IPS DF 6.9 (cell line): ENCODE data around the gene CWF19L1.

ENCODE experiments used
- DNase-seq: peaks from one replicate; pipeline ENCODE4 v3.0.0-alpha.2; 2013; ENCODE audit warnings: low read depth, low spot score
- H3K27ac ChIP-seq: one replicate; pipeline ENCODE4 v1.5.1; 2013; ENCODE audit warnings: low read length, control low read depth
- H3K27me3 ChIP-seq: 2 replicates; pipeline ENCODE4 v1.6.1; 2013; ENCODE audit warnings: mild to moderate bottlenecking, low read length; ENCODE audit not compliant: control insufficient read depth, insufficient read depth
- H3K36me3 ChIP-seq: 2 replicates; pipeline ENCODE4 v1.6.1; 2013; ENCODE audit warnings: low read length; ENCODE audit not compliant: control insufficient read depth, insufficient read depth
- H3K4me1 ChIP-seq: 2 replicates; pipeline ENCODE4 v1.6.1; 2013; ENCODE audit warnings: low read length; ENCODE audit not compliant: control insufficient read depth, insufficient read depth
- H3K4me3 ChIP-seq: 2 replicates; pipeline ENCODE4 v1.5.1; 2013; ENCODE audit warnings: mild to moderate bottlenecking, low read length
- H3K9me3 ChIP-seq: 2 replicates; pipeline ENCODE4 v1.6.1; 2013; ENCODE audit warnings: low read length, inconsistent platforms; ENCODE audit not compliant: control insufficient read depth, insufficient read depth
- WGBS: extraction: QIAGEN DNeasy Blood & Tissue Kit; methylation state at CpG from one replicate; pipeline ENCODE4 v1.1.7; 2013; ENCODE audit warnings: mixed read lengths, missing lambda C conversion rate; ENCODE audit not compliant: insufficient read length, insufficient coverage; 5-methylcytosine and 5-hydroxymethylcytosine counted together

Gene CWF19L1

DNA sequence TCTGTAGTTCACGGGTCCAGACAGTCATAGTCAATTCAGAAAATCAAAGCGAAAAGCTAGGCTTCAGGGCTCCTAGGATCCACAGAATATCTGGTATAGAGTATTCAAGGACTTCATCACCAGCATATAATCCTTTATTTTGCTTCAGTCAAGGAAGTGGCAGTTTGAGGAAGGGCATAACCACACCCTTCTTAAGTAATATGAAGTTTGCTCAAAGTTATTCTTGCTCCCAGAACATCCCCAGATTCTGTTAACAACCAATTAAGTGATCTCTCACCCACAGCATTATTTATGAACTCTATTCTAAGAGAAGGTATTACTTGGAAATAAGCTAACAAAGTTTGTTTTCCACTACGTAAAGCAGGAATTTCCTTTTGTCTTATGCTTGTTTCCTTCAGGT lies 13.2 kb downstream of the CWF19L1 start:
- Histone ChIP-seq H3K36me3 (peaks cover 3% of the 10 kb centered on the region; the same call in 1 of the 2 replicates), H3K27me3 (no peaks in the 10 kb centered on the region), H3K27ac (no peak overlapping the region), H3K4me3 (no peak overlapping the region), H3K9me3 (no peaks in the 10 kb centered on the region), H3K4me1 (no peaks in the 10 kb centered on the region)
- WGBS, result no CpG with 5 or more reads among the region's 3 CpGs
- DNase-seq, result no peak

DNA sequence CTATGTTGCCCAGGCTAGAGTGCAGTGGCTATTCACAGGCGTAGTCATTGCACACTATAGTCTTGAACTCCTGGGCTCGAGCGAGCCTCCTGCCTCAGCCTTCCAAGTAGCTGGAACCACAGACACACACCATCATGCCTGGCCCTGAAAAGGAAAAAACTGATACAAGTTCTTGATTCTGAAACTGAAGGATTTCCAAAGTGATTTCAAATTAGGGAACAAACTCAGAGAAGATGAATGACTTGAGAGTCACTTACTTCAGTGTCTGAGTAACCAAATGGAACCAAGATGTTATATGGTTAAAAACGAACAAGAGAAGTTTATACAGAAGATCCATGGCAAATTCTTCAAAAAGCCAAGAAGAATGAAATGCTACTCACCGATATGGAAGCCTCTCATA lies 14.4 kb downstream of the CWF19L1 start:
- Histone ChIP-seq H3K27me3 (no peaks in the 10 kb centered on the region), H3K27ac (no peak overlapping the region), H3K4me1 (no peaks in the 10 kb centered on the region), H3K36me3 (peaks cover 3% of the 10 kb centered on the region; the same call in 1 of the 2 replicates), H3K4me3 (no peak overlapping the region), H3K9me3 (no peaks in the 10 kb centered on the region)
- WGBS, result no CpG with 5 or more reads among the region's 5 CpGs
- no peak for DNase-seq

DNA sequence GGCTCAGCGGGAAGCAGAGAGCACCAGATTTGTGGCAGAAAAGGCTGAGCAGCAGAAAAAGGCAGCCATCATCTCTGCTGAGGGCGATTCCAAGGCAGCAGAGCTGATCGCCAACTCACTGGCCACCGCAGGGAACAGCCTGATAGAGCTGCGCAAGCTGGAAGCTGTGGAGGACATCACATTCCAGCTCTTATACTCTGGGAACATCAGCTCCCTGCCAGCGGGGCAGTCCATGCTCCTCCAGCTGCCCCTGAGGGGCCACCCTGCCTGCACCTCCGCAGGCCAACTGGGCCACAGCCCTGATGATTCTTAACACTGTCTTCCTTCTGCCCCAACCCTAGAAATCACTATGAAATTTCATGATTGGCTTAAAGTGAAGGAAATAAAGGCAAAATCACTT lies 18.6 kb downstream of the CWF19L1 start:
- Histone ChIP-seq H3K36me3 (peaks cover 5% of the 10 kb centered on the region; the same call in 1 of the 2 replicates), H3K27ac (no peak overlapping the region), H3K27me3 (no peaks in the 10 kb centered on the region), H3K4me3 (no peak overlapping the region), H3K4me1 (no peaks in the 10 kb centered on the region), H3K9me3 (no peaks in the 10 kb centered on the region)
- no CpG with 5 or more reads among the region's 7 CpGs for WGBS
- no peak for DNase-seq

DNA sequence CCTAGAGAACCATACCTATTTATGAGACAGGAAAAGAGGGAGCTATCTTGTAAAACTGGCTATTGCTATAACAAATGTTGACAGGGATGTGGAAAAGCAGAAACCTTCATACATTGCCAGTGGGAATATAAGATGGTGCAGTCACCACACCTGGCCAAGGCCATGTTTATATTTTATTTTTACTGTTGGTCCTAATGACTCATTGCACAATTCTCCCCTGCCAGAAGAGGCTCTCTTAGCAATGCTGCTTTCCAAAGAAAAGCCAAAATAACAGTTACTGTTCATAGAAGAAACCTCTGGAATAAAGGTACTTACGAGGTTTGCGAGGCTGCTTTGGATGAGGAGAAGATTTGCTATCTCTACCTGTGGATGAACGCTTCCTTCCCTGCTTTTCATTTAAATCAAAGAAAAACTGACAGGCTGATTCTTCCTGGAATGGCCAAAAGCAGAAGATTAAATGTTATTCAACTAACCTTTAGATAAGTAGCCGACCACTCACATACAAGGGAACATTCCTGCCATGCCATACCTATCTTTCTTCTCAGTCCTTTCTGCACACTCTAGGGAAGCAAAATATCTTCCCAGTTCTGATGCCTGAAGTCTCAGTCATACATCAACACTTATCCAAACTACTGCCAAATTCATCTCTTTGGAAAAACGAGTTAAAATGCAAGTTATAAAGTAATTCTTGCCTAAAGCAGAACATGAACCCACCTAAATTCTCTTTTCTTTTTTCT lies 21.8 kb downstream of the CWF19L1 start:
- no peak overlapping the region for H3K4me3 ChIP-seq
- H3K4me1 ChIP-seq, result no peaks in the 10 kb centered on the region
- H3K27ac ChIP-seq, result no peak overlapping the region
- no CpG with 5 or more reads among the region's 5 CpGs for WGBS
- no peaks in the 10 kb centered on the region for H3K9me3 ChIP-seq
- H3K36me3 ChIP-seq, result peaks cover 4% of the 10 kb centered on the region; the same call in 1 of the 2 replicates
- DNase-seq, result no peak
- no peaks in the 10 kb centered on the region for H3K27me3 ChIP-seq

DNA sequence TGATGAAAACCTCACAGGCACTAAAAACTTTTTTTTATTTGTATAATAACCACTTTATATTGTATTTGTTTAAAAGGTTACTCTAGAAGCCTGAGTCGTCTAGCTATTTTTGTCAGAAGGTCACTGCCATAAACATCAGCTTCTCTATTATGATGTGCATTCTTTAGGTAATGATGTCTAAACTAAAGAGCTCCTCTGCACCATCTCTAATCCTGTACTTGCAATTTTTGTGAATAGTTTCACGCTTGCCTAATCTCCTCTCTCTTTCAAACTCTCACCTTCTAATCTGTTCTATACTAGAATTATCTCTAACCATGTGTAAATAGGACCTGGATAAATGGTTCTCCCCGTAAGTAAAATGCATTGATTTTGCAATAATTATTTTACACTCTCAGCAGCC lies 27.6 kb downstream of the CWF19L1 start:
- Histone ChIP-seq H3K36me3 (peaks cover 4% of the 10 kb centered on the region; the same call in 1 of the 2 replicates), H3K4me3 (no peak overlapping the region), H3K9me3 (no peaks in the 10 kb centered on the region), H3K4me1 (no peaks in the 10 kb centered on the region), H3K27me3 (no peaks in the 10 kb centered on the region), H3K27ac (no peak overlapping the region)
- no peak for DNase-seq
- WGBS, result no CpG with 5 or more reads among the region's 3 CpGs

- Histone ChIP-seq H3K4me3 (no peak overlapping the region), H3K36me3 (peaks cover 2% of the 10 kb centered on the region; the same call in 1 of the 2 replicates), H3K9me3 (no peaks in the 10 kb centered on the region), H3K27ac (no peak overlapping the region), H3K27me3 (no peaks in the 10 kb centered on the region), H3K4me1 (no peaks in the 10 kb centered on the region)
- no CpG with 5 or more reads among the region's 7 CpGs for WGBS
- no peak for DNase-seq
These were observed 29.0 kb downstream of the CWF19L1 start for GRCh38 chr10:100238429-100238828.

- H3K27ac ChIP-seq, result no peak overlapping the region
- no peaks in the 10 kb centered on the region for H3K27me3 ChIP-seq
- no peak overlapping the region for H3K4me3 ChIP-seq
- H3K36me3 ChIP-seq, result no peaks in the 10 kb centered on the region
- no CpG with 5 or more reads among the region's 2 CpGs for WGBS
- no peaks in the 10 kb centered on the region for H3K9me3 ChIP-seq
- DNase-seq, result no peak
- H3K4me1 ChIP-seq, result no peaks in the 10 kb centered on the region
These were observed 35.3 kb downstream of the CWF19L1 start for GRCh38 chr10:100232101-100232500.

DNA sequence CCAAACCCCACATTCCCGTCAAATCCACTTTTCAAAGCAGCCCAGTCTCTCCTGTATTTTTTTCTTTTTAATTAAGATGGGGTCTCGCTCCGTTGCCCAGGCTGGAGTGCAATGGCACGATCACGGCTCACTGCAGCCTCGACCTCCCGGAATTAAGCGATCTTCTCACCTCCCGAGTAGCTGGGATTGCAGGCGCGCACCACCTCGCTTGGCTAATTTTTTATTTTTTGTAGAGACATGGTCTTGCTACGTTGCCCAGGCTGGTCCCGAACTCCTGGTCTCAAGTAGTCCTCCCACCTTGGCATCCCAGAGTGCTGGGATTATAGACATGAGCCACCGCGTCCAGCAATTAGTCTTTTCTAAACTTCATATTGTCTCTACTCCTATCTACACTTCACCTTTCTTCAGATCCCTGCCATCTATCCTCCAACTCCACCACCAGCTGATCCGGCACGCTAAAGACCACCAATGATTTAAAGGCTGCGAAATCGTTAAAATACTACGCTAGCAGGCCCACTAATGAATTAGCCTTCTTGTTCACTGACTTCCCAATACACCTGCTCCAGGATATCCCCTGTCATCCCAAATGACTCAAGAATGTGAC lies 37.5 kb downstream of the CWF19L1 start:
- H3K4me3 ChIP-seq, result peak overlapping the region; percentile 51; the same call in 1 of the 2 replicates
- H3K9me3 ChIP-seq, result no peaks in the 10 kb centered on the region
- no peaks in the 10 kb centered on the region for H3K36me3 ChIP-seq
- H3K27ac ChIP-seq, result no peak overlapping the region
- DNase-seq, result no peak
- no peaks in the 10 kb centered on the region for H3K27me3 ChIP-seq
- no peaks in the 10 kb centered on the region for H3K4me1 ChIP-seq
- WGBS, result no CpG with 5 or more reads among the region's 21 CpGs

DNA sequence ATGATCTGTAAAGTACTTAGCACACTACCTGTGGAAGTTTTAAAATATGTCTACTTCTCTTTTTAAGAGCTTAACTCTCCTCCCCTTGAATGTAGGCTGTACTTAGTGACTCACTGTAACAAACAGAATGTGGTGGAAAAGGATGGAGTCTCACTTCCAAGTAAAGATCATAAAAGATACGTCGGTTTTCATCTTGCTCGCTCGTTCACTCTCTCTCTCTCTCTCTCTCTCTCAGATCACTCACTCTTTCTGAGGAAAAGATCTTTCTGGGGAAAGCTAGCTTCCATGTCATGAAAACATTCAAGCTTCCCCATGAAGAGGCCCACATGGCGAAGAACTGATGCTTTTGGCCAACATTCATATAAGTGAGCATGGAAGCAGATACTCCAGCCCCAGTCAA lies 43.6 kb downstream of the CWF19L1 start:
- Histone ChIP-seq H3K9me3 (no peaks in the 10 kb centered on the region), H3K36me3 (no peaks in the 10 kb centered on the region), H3K27me3 (no peaks in the 10 kb centered on the region), H3K4me1 (no peaks in the 10 kb centered on the region), H3K27ac (no peak overlapping the region), H3K4me3 (no peak overlapping the region)
- no CpG with 5 or more reads among the region's 5 CpGs for WGBS
- no peak for DNase-seq

DNA sequence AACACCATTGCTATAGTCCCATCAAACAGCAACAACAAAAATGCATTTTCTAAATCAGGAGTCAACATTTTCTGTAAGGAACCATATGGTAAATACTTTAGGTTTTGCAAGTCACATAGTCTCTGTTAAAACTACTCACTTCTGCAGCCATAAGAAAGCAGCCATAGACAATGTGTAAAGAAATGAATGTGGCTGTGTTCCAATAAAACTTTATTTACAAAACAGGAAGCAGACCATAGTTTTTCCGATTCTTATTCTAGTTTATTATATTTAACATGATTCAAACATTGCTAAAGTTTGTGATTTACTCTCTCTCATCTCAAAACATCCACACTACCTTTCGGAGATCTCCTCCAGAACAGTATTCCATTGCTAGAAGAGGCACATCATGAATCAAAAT lies 44.9 kb downstream of the CWF19L1 start:
- DNase-seq, result no peak
- Histone ChIP-seq H3K36me3 (no peaks in the 10 kb centered on the region), H3K9me3 (no peaks in the 10 kb centered on the region), H3K27me3 (no peaks in the 10 kb centered on the region), H3K4me1 (no peaks in the 10 kb centered on the region), H3K27ac (no peak overlapping the region), H3K4me3 (no peak overlapping the region)
- WGBS, result no CpG with 5 or more reads among the region's 2 CpGs

DNA sequence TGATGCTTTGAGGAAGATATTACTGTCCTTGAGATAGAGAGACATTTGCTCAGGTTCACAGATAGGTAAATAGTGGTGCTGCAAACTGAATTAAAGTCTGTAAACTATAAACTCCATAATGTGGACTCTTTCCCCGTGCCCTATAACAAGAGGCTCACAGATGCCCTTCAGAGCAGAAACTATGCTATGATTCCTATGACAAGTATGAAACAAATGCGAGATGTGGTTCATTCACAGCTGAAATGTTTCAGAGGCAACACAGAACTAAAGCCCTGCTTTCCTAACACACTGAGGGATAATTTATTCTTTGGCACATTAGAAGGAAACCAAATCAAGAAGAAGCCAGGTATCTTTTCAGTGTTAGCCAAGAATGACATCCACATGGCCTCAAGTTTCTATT lies 51.4 kb downstream of the CWF19L1 start:
- Histone ChIP-seq H3K27me3 (no peaks in the 10 kb centered on the region), H3K36me3 (no peaks in the 10 kb centered on the region; the same call in 1 of the 2 replicates), H3K27ac (no peak overlapping the region), H3K4me3 (no peak overlapping the region), H3K9me3 (no peaks in the 10 kb centered on the region), H3K4me1 (no peaks in the 10 kb centered on the region)
- WGBS, result no CpG with 5 or more reads among the region's 2 CpGs
- no peak for DNase-seq
